Stimulated activated CD4-positive, alpha-beta T cell treated with anti-CD3 and anti-CD28 coated beads, Interleukin-15, amount 100 ng/mL, for 48 hours (primary cell): ENCODE measurements around the gene ABHD10.

Source experiments
- DNase-seq, 2 donors: peaks; one replicate each; pipeline ENCODE4 v3.0.0-alpha.2; 2020; ENCODE audit warnings: low read depth in 2 of 2

The ABHD10 gene

DNA sequence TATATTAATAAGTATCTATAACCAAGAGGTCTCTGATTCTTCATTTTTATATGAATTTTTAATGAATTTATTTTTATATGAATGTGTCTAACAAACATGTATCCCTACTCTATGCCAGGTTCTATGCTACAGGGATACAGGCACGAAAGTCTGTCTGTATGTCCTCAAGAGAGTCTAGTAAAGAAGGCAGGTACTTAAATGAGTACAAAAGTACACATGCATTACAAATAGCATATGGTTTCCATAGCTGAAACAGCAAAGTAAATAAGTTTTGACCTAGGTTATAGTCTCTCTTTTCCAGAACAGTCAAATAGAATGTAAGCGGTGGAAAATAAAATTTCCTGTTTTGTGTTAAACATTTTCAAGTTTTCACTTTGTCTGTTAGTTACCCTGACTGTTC, 13.3 kb upstream of the ABHD10 start:
- no peak for DNase-seq

DNA sequence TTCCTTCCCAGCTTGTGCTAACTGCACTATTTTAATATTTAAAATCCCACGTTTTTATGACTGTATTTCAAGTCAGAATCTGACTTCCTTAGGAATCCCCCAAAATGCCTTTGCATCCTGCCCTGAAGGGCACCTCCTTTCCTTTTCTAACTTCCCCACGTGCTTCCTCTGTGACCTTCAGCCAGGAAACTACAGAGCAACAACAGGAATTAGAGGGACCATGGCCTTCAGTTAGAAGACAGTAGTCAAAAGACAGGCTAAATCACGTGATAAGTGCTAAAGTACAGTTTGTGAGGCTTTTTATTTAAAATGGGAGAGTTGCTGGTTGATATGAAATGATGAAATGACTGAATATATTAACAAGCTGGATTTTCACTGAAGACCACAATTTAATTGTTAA, 11.8 kb upstream of the ABHD10 start:
- no peak for DNase-seq

DNA sequence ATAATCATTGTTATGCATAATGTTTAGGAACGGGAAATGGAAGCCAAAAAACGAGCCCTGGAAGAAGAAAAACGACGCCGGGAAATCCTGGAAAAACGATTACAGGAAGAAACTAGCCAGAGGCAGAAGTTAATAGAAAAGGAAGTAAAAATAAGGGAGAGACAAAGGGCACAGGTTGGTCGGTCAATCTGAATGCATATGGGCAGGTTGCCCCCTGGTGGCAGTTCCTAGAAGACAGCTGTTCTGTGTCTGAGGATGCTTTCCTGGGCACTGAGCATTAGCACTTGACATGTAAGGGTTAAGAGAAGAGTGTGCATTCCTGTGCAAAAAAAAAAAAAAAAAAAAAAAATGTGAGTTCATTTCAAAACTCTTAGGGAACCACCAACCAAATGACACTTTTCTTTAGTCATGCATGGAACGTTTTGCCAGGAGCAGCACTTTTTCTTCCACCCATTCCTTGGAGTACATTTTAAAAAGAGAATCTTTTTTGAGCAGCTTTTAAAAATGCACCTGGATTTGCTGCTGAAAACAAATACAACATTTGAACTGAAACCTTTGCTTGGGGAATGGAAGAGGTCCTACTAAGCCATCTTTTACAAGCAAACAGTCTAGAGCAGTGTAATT, 11.1 kb upstream of the ABHD10 start:
- peak; percentile 63 to 79 for DNase-seq

DNA sequence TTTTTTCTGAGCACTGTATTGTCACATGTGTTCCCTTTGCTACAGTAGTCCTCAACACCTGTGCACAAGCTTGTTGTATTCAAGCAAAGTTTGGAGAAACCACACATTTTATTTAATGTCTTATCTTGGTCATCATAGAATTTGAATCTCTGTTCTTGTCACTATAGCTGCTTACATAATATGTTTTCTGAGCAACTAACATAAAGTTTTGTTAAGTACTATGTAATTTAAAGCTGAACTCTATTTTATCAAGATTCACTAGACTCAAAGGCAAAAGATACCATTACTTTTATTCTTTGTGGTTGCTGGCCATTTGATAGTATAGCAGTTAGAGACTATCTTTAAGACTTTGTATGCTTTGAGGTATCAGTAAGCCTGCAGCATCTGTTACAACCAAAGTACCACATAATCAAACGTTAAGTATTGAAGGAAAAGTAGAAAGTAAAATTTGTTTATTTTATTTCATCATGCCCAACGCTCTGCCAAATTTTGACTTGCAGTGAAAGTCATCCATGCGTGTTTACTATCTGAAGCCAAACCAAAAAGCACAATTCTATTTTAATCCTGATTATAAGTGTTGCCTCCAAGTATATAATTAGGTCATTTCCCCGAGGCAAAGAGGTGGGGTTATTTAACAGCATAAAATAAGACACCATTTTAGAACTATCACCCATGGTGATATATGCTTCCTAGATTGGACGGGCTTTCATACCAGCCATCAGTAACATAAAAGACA, 10.3 kb upstream of the ABHD10 start:
- DNase-seq = no peak

DNA sequence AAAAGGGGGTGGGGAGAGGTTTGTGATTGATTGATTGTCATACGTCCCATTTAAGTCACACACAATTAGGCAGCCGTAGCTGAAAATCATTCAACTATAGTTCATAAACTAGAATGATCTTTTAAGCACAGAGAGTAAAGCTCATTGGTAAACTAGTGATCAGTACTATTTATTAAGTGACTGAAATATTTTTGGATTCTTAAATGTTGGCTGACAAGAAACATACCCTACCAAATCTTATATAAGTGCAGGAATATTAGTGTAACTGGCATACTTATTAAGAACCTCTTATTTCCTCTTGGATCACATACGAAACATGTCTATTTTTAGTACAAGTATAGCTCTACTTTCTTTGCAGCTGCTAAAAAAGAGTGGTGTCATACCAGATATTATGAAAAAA, 8.4 kb upstream of the ABHD10 start:
- DNase-seq = no peak

DNA sequence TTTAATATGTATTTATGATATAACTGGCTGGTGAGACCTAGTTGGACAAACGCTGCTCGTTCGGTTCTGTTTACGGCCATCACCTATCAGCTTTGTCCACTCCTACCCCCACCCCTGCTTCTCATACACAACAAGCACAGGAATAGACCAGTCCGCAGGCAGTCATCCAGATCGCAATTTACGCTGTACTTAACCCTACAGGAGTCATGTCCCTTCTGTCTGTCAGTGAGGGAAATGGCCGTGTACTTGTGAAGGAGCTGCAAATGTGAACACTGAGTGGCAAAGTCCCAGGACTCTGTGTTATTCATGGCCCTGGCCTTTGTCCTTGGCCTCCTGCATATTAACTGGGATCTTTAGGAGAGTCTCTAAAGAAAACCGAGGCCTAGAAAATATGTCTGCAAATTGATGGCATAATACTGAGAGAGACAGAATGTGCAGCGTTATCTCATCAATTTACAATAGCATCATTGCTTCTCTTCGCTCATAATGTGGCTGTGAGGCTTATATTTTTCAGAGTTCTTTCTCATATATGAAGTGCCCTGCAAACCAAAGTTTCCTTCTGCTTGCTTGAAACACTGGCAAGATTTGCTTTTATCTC, 7.2 kb upstream of the ABHD10 start:
- DNase-seq = no peak

DNA sequence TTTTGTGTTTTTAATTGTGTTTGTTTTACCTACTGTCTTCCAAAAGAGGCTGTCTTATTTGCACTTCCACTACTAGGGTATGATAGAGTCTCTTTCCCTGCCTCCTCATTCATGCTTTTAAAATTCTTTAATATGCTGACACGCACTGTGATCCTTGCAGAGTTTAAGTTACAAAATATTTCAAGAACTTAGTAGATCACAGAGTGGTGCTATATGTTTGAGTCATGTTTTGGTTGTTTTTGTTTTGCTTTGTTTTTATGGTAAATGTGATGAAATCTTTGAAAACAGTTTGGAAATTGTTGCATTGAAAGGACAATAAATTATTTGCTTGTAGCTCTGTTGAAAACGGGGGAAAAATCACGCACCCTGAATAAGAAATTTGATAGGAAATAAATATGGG, 5.9 kb upstream of the ABHD10 start:
- DNase-seq = no peak

DNA sequence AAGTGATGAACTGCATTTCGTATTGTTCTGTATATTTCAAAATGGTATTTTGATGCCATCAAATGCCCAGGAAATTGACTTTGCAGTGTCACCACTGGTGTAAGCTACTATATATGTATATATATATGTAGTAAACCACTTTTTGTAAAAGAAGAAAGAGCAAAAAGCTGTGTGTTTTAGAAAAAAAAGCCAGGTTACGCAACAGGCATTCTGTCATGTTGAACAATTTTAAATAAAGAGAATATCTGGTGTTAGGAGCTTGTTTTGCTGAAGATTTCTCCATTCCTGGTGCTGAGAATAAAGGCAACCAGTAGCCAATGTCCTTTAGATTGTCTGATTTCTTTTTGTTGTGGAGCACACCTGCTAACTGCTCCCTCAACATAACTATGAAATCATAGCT, 3.7 kb upstream of the ABHD10 start:
- no peak for DNase-seq

DNA sequence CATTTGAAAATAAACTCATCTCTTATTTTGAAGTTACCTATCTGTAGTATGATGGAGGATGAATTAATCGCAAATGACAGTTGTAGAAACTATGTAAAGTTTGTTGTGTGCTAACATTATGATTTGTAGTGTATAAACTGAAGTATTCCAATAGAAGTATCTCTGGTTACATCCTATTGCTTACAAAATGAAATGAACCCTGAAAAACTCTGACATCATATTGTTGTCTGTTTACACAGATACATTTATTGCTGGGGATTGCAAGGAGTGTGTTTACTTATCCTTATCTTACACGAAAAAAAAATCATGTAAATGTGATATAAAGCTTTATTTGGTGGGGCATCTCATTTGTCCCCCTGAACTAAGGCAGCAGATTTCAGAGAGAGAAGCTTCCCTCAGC, 2.6 kb upstream of the ABHD10 start:
- no peak for DNase-seq

DNA sequence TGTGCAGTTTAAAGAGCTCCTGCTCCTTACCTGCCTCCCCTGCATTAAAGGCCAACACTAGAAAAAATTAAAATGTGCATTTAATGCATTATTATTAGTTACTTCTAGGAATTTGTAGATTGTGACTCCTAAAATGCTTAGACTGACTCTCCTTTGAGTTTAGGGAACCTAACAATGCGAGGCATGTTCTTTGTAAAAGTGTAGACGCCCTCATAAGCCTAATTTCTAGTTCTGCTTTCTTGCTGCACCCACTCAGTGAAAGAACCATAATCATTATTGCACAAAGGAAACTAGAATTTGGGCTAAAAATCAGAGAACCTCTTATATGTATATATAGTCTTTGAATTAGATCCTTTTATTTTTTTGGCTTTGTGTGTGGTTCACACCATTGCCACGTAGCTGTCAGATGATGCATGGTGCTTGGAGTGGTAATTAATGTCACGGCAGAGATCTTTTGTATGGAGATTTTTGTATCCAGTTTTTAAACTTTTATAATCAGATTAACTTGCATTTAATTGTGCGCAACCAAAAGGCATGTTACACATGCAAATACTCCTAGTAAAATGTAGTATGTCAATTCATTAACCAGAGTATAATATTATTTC, 710 bp downstream of the ABHD10 start:
- DNase-seq = no peak

DNA sequence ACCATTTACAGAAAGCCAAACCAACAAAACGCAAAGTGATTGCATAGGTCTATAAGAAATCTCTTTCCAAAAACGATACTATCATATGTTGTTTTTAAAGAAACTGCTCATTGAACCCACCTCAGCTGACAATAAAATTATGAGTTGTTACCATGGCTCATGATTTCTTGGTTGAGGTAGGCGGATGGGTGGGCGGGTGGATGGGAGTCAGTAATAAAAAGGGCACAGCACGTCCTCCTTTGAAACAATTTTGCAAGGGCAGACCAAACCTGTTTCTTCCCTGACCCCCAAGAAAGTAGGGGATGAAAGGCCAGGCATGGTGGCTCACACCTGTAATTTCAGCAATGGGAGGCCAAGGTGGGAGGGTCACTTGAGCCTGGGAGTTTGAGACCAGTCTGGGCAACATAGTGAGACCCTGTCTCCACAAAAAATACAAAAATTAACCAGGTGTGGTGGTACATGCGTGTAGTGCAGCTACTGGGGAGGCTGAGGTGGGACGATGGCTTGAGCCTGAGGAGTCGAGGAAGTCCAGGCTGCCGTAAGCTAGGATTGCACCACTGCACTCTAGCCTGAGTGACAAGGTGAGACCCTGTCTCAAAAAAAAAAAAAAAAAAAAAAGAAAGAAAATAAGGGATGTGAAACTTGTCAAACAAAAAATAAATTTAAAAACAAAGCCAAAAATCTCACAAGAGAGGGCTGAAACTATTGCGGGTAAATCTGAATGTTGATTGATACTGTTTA, 2.1 kb downstream of the ABHD10 start:
- DNase-seq = peak in 1 of 2 donors; percentile 48

DNA sequence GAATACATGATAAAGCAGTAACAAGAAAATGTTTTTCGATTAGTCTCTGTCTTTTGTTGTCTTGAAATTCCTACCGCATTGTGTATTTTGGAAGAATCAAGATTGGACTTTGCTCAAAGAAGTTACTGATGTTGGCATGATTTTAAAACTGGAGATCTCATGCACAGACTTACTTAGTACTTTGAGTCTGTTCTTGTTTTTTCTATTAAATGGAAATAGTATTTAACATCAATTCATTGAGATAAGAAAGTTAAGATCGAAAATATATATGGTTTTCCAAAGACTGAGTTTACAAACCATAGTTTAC, 2.6 kb downstream of the ABHD10 start:
- no peak for DNase-seq

DNA sequence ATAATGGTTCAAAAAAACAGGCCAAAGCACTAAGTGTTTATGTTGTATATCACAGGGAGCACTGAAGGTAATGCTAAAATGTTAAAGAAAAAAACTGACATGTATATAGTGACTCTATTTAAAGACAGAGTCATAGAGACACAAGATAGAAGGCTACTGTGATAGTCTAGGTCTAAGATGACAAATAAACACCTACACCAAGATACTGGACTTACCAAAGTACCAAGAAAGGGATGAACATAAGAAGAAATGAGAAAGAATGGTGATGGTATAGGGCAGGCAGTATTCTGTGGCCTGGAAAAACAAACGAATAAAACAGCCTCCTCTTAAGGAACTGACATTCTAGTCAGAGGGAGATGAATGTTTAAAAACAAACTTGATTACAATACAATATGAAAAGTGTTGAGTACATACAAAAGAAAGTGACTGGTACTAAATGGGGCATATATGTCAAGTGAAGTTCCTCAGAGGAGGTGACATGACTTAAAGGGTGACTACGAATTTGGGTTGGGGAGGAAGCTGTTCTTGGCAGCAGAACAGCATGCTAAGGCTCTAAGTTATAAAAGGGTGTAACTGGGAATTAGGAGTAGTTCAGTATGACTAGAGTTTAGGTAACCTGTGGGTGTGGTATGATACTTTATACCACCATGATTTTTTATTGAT, 5.9 kb downstream of the ABHD10 start:
- no peak for DNase-seq

DNA sequence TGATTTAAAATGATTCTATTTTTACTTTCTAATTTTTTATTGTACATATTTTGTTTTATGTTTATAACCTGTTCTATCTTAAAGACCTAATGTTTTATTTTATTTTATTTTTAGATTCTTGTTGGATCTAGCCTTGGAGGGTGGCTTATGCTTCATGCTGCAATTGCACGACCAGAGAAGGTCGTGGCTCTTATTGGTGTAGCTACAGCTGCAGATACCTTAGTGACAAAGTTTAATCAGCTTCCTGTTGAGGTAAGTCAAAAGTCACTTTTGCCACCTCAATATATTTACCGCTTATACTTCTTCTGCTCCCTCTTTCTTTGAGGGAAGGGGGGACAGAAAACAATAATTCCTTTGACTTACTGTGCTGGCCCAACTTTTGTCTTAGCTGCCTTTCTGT, 8.0 kb downstream of the ABHD10 start:
- DNase-seq = no peak

DNA sequence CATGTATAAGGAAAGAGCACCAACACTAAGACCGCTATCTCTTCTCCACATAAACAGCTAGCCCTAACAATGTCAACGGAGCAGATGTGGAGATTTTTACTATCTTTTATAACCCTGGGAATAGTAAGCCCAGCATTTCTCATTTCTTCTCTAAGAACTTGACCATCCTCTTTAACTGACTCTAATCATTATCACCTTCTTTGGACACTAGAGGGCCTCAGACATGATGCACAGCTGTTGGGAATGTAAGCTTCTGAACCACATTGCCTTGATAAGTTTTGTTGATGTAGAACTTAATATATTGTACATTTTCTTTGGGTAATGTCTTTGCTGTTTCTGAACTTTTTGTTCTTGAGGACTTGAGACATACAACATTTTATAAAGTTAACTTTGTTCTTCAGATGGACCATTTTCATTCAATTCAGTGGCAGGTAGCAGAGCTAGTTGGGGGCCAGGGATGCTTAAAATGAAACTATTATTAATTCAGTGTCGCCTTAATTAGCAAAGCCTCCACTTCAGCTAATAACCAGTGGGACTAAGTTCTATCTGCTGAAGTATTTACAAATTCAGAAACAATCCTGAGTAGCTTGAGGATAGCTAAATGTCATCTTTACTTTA, 10.3 kb downstream of the ABHD10 start:
- no peak for DNase-seq

DNA sequence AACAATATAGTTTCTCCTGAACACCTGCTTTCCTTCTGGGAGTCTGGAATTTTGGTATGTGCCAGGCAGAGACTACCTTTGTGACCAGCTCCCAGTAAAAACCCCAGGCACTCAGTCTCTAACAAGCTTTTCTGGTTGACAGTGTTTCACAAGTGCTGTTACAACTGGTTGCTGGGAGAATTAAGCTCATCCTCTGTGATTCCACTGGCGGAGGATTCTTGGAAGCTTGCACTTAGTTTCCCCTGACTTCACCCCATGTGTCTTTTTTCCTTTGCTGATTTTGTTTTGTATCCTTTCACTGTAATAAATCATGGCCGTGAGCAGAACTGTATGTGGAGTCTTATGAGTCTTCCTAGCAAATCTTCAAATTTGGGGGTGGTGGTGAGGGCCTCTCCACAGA, 14.2 kb downstream of the ABHD10 start:
- no peak for DNase-seq

DNA sequence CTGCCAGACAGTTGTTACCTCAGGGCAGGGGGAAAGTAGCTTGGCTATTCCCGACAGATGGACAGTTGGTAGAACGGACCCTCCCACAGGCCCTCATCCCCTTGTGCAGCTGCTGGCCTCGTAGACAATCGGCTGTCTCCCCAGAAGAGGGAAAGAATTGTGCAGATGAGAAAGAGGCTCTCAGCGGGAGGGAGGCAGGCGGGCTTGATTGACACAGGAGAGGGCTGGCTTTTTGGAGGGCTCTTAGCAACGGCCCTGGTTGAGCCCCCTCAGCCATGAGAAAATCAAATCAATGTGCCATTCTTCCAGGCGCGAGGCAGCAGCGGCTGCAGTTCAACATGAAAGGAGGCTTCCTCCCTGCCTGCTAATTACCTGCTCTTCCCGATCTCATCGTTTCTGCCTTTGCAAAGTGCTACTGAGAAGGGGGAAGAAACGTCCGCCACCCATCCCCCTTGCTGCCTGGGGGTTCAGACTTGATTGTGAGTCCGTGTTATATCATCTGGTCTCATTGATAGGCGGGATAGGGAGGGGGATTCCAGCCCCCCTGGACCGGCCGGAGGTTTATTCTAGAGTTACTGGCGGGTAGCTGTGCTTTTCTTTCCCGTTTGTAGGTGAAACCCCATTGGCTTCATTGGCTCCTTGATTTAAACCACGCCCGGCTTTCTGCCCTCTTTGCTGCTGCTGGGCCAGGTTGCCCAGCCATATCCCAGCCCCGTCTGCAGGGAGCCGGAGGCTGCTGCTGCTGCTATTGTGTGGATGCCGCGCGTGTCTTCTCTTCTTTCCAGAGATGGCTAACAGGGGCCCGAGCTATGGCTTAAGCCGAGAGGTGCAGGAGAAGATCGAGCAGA, 20.0 kb downstream of the ABHD10 start, which contains the start of gene TAGLN3:
Gene TAGLN3, plus strand, starts transcription at position 287 of the 848 bp plus-strand sequence. Its CDS starts 501 bp downstream, at position 788.
- DNase-seq = no peak

DNA sequence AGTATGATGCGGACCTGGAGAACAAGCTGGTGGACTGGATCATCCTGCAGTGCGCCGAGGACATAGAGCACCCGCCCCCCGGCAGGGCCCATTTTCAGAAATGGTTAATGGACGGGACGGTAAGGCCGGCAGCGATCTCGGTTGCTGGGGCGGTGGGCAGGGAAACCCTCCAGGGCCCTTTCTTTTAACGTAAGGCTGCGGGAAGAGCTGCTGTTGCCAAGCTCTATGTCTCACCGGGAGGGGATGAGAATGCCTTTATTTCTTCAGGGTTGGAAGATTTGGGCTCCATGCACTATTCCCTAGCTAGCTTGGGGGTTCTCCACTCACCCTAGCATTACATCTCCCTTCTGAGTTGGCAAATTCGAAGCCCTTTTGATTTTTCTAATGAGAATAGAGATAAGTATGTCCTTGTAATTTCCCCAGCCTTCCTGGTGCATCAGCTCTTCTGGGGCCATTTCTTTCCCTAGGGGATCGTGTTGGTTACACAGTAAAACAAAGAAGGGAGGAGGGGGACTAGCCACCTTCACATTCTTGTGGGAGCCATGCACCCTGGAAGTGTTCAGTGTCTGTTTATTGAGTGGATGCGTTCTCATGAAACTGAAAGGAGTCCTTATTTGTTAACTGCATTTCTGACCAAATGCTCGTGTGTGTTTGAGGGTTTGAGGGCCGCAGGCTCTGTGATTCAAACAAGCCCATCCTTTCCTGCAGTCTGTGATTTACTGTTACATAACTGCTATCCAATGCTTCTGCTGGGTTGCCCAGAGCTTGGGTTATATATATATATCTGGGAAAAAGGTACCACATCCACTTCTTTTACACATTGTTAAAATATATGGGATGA, 20.9 kb downstream of the ABHD10 start:
- DNase-seq = no peak

DNA sequence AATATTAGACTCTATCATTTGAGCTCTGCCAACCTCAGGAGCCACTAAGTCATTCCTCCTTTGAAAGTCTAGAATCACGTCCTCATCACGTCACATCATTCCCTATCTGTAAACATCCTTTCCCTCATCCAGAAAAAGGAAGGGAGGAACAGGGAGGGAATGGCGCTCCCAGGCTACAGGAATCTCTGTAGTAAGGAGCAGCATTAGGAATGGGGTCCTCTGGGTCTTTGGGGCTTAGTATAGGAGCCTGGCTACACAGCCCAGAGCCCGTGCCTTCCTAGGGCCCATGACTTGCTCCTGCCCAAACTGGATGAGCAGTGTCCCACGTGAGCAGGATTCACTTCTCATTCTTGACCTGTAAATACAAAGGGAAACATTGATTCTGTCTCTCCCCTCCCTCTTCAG, 21.5 kb downstream of the ABHD10 start:
- DNase-seq = no peak
